AG09319 (cell line): Measurements from ENCODE around the gene CALR3.

Source experiments
- DNase-seq: peaks from one replicate; pipeline ENCODE4 v3.0.0-alpha.2; 2010; ENCODE audit warnings: low read depth; ENCODE audit errors: extremely low read depth
- TF ChIP-seq, protein P1 (sequence below): IDR thresholded peaks from 2 replicates; pipeline ENCODE4 v1.5.1; 2011; ENCODE audit warnings: low read depth, mild to moderate bottlenecking, inconsistent platforms, low read length, moderate library complexity

Gene CALR3

DNA sequence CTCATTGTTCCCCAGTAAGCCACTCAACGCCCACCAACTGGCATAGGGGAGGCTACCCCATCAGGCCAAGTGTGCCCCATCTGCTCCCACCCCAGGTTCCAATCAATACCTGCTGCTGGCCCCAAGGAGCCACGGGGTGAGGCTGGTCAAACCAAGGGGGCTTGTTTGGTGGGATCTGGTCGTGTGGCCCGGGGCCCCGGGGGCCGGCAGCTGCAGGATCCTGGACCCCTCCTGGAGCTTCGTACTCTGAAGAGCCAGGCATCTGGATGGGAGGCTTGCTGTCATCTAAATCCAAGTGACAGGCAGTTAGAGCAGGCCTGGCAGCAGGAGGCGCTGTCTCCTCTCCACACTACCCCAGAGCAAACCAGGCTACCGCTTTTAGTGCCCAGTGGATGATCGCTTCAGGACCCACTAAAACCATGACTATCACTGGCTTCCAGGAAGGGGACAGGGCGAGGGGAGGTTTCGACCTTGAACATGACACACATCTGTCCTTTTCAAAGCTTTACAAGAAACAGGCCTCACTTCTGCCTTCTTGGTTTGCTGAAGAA, 32.1 kb upstream of the CALR3 start:
- DNase-seq = no peak
- TF ChIP-seq, protein P1, sequence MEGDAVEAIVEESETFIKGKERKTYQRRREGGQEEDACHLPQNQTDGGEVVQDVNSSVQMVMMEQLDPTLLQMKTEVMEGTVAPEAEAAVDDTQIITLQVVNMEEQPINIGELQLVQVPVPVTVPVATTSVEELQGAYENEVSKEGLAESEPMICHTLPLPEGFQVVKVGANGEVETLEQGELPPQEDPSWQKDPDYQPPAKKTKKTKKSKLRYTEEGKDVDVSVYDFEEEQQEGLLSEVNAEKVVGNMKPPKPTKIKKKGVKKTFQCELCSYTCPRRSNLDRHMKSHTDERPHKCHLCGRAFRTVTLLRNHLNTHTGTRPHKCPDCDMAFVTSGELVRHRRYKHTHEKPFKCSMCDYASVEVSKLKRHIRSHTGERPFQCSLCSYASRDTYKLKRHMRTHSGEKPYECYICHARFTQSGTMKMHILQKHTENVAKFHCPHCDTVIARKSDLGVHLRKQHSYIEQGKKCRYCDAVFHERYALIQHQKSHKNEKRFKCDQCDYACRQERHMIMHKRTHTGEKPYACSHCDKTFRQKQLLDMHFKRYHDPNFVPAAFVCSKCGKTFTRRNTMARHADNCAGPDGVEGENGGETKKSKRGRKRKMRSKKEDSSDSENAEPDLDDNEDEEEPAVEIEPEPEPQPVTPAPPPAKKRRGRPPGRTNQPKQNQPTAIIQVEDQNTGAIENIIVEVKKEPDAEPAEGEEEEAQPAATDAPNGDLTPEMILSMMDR = peak; percentile 28

DNA sequence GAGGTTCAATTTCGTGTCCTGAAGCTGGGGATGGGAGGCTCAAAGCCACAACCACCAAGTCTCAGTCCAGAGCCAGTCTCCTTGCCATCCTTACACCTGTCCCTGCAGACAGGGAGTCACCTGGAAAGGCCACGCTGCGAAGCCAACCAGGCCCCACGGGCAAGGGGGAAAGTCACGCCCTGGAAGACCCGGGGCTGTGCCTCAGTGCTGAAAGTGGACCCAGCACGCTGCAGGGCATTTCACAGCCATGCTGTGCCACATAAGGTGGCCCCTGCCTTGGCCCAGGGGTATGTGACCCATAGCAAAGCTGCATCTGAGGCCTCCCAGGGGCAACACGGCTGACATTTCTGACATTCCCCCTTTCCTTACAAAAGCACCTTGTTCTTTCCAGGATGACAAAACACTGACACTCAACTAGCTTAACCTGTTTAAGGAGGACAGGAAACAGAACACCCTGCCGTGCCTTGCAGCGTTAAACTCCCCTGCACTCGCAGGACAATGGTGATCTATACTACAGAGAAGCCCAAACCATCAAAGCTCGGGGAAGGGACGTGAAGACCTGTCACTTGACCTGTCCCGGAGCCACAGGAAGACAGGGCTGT, 31.5 kb upstream of the CALR3 start:
- TF ChIP-seq, protein P1 = no peak
- DNase-seq = no peak

DNA sequence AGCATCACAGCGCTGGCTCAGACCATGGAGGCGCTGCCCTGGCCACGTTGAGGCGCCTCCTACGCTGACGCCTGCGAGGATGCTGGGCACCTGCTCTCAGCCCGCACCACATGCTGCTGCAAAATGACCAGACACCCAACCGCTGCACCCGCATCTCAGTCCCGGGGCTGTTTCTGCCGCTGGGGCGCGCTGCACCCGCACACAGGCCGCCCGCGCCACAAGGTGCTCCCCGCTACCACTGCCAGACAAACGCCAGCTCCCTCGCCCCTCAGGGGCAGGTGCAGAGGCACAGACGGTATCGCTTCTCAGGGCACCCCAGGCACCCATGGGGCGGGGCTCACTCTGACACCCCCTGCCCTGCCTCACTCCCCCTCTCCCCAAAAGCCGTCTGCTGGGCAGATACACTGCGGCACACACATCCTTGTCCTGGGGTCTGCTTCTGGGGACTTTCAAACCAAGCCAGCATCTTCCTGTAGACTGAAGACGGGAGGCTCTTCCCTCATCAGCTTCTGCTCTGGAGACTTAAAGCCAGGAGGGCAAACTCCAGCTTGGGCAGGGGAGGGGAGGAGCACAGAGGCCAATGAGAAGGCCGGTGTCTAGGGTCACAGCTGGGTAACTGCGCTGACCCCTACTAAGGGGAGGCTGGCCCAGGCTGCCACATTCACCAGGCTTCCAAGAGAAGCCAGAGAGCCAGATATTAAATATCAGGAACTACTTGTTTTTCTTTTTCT, 29.9 kb upstream of the CALR3 start:
- TF ChIP-seq, protein P1 = no peak
- DNase-seq = no peak

DNA sequence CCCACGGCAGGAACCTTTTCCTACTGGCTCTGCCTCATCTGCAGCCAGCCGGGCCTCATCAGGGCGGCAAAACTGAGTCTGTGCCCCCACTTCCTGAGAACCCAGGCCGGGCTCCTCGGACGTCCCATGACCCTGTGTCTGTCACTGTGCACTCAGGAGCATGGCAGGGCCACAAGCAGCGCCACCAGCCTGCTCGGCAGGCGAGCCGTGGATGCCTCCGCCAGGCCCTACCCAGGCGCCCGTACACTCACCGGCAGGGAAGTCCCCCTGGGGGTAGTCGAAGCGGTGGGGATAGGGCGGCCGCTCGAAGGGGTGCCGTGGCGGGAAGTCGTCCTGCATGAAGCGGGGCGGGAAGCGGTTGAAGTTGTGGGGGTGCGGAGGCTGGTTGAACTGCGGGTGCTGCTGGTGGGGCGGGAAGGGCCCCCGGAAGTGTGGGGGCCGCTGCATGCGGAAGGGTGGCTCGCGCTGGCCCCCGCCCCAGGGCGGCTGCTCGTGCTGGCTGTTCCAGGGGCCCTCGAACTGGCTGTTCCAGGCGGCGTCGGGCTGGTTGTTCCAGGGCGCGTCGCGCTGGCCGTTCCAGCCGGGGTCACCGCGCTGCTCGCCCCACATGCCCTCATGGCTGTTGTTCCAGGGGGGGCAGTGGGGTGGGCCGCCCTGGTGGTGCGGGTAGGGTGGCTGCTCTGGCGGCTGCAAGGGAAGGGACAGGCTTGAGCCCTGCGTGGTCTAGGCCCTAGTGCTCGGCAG, 29.2 kb upstream of the CALR3 start:
- TF ChIP-seq, protein P1 = no peak
- DNase-seq = no peak

DNA sequence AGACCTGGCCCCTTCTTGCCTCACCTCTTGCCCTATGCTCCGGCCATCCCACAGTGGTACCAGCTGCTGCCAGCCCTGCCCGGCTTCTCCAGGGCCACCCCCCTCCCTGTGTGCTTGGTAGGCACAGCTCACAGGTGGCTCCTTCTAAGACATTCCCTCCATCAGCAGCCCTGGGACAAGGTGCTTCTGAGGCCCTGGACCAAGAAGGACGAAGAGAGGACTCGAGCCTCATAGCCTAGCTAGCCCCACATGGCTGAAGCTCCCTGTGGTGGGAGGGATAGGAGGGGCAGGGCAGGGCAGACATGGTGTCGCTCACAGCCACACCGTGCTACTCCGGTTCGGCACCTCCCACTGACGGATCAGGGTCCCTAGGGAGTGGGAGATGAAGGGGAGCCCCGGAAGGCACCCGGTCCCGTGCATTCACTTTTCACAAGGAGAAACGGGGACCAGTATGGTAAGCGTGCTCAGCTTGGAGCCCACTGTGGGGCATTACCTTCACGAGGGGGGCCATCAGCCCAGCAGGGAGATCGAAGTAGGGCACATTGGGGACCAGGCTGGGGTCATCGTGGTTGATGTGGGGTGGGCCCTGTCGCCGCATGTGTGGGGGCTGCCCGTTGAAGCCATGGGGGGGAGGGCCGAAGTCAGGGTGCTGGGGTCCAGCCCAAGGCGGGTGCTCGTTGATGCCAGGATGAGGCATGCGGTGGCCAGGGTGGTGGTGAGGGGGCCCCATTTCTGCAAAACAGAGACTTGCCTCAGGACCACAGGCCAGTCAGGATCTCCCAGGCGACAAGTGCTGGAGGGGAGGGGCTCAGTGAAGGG, 26.8 kb upstream of the CALR3 start:
- TF ChIP-seq, protein P1 = no peak
- no peak for DNase-seq

DNA sequence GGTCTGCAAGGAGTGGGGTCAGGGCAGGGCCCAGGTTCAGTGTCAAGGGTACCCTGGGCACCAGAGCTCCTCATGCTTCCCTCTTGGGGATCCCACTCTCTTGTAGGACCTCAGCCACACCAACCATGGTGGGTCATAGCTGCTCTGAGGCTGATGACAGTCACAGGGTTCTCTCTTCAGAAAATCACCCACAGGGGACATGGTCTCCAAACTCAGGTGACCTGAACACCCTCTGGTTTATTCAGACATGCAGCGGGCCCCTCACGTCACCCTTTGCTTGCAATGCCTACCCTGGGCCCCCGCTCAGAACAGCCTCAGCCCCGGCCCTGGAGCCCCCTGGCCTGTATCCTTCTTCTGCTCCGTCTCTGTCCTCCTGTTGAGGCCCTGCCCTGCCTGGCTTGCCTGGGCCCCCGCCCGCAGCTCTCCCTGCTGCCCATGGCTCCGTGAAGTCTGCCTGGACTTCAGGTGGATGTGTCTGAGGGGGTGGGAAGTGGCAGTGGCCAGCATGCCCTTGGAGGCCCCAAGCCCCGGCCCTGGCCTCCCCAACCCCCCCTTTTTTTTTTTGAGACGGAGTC, 25.8 kb upstream of the CALR3 start:
- TF ChIP-seq, protein P1 = no peak
- DNase-seq = no peak
